GM20000 (cell line): ENCODE results near the gene CCDC28A.

Experiments used
- DNase-seq: peaks from one replicate; pipeline ENCODE4 v3.0.0; 2012; ENCODE audit warnings: low spot score
- TF ChIP-seq, protein P1 (sequence below): IDR thresholded peaks from 2 replicates; pipeline ENCODE4 v1.5.1; 2012; ENCODE audit warnings: mild to moderate bottlenecking, control low read depth; ENCODE audit errors: extremely low read depth, missing control alignments

The CCDC28A gene

DNA sequence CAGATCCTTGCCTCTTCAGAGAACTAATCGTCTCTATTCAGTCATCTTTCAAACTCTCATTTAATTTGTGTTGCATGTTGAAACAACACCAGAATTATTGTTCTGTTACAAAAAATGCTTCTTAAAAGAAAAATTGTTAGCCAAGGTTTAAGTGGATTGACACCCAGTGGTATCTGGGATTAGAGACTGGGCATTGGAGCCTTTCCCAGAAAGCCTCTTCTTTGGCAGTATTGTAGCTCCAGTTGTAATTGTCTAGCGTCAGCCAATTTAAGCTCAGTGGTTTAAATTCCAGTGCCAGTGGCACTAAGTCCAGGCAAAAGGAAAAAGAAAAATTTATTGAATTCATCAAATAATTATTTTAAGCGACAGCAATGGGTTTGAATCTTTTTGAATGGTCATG lies 801 bp downstream of the CCDC28A start:
- DNase-seq: no peak
- TF ChIP-seq, protein P1, sequence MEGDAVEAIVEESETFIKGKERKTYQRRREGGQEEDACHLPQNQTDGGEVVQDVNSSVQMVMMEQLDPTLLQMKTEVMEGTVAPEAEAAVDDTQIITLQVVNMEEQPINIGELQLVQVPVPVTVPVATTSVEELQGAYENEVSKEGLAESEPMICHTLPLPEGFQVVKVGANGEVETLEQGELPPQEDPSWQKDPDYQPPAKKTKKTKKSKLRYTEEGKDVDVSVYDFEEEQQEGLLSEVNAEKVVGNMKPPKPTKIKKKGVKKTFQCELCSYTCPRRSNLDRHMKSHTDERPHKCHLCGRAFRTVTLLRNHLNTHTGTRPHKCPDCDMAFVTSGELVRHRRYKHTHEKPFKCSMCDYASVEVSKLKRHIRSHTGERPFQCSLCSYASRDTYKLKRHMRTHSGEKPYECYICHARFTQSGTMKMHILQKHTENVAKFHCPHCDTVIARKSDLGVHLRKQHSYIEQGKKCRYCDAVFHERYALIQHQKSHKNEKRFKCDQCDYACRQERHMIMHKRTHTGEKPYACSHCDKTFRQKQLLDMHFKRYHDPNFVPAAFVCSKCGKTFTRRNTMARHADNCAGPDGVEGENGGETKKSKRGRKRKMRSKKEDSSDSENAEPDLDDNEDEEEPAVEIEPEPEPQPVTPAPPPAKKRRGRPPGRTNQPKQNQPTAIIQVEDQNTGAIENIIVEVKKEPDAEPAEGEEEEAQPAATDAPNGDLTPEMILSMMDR: no peak

DNA sequence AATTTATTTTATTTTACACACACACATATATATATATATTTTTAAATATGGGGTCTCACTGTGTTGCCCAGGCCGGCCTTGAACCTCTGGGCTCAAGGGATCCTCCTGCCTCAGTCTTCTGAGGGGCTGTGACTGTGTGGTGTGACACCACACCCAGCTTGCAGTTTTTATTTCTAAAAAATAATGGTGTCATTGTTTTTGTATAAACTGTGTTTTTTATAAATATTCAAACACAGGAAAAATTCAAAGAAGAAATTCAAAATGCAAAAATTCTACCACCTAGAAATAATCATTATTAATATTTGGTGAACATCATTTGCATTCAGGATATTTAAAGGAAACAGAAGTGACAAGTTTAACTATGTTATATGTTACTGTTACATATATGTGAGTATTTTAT lies 3.1 kb downstream of the CCDC28A start:
- TF ChIP-seq, protein P1: no peak
- DNase-seq: no peak

DNA sequence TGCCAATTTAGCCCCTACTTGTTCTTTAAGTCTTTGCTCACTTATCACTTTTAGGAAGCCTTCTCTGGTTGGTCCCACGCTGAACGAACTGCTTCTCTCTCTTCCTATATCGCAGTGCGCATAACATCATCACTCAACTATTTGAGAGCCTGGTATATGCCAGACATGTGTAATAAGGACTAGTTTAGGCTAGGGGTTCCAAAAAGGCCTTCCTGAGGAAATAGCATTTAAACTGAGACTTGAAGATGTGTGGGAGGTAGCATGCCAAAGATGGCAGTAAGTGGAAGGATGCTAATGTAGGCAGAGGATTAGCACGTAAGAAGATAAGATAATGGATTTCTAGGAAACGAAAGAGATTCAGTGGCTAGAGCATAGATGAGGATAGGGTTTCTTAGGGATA lies 4.8 kb downstream of the CCDC28A start:
- TF ChIP-seq, protein P1: no peak
- no peak for DNase-seq

DNA sequence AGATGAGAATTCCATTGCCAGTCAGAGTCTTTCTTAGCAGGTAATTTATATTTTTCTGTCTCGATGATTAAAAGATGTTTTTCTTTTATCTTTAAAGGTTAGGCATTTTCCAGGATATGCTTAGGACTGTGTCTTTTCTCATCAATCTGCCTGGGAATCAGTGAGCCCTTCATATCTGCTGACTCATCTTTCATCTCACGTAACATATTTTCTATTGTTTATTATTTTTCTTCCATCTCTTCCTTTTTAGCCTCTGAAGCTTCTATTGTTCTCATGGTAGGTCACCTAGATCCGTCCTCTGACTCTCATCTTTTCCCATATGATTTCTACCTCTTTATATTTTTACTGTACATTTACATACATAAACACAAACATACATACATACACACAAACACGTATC lies 8.7 kb downstream of the CCDC28A start:
- DNase-seq: no peak
- TF ChIP-seq, protein P1: no peak

DNA sequence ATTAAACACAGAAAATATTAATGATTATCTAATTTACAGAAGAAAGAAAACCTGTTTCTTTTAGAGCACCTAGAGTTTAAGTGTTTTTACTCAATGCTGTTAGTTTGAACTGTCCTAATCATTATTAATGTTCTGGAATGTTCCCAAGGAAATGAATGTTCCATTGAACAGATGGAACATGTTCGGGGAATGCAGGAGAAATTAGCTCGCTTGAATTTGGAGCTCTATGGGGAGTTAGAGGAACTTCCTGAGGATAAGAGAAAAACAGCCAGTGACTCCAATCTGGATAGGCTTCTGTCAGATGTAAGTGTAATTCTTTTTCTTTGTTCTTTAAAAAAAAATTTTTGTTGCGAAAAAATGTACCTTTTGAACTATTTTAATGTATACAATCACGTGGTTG lies 11.5 kb downstream of the CCDC28A start:
- no peak for DNase-seq
- TF ChIP-seq, protein P1: no peak

DNA sequence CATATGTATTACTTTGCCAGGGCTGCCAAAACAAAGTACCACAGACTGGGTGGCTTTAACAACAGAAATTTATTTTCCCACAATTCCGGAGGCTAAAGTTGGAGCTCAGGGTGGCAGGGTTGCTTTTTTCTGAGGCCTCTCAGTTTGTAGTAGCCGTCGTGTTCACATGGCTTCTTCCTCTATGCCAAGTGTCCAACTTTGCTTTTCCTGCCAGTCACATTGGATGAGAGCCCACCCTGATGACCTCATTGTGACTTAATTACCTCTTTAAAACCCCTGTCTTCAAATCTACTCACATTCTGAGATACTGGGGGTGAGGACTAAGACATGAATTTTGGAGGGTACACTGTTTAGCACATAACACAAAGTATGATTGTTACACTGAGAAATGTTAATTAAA lies 12.4 kb downstream of the CCDC28A start:
- TF ChIP-seq, protein P1: no peak
- no peak for DNase-seq

DNA sequence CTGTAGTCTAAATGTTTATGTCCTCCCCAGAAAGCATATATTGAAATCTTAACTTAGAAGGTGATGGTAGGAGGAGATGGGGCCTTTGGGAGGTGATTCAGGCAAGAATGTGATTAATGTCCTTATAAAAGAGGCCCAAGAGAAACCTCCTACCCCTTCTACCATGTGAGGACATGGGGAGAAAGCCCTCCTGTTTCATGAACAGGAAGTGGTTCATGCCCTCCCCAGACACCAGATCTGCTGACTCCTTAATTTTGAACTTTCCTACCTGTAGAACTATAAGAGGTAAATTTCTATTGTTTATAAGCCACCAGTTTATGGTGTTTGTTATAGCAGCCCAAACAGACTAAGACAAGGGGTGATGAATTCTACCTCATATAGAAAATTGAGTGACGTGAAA lies 13.6 kb downstream of the CCDC28A start:
- no peak for DNase-seq
- TF ChIP-seq, protein P1: no peak
